ENCODE measurements around the gene UGT1A8.

The UGT1A8 gene

DNA sequence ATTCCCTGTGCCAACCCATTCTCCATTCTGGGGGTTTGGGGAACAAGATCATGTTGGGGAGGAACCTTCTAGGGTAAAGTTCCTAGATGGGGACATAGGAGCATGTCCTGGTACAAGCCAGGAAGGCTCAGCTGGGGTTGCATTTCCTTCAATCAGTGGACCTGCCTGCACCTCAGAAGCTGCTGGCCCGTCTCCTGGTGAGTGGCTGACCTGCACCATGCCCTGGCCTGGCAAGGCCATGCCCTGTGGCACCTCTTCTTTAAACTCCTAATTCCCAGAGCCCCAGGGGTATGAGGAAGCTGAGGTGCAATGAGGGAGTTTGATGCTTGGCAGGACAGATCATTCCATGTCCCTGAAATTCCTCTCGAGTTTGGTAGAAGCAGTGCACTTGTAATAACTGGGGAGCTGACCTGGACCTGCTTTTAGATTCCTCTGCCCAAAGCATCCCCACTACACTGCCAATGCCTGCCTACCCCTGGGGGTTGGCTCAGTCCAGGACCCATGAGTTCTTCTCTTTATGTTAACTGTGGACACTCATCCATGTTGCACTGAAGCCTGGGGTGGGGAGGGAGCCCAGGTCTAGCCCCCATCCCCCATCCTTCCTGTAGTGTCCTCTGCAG is 186.0 kb downstream of the UGT1A8 start:
- no peak for DNase-seq

DNA sequence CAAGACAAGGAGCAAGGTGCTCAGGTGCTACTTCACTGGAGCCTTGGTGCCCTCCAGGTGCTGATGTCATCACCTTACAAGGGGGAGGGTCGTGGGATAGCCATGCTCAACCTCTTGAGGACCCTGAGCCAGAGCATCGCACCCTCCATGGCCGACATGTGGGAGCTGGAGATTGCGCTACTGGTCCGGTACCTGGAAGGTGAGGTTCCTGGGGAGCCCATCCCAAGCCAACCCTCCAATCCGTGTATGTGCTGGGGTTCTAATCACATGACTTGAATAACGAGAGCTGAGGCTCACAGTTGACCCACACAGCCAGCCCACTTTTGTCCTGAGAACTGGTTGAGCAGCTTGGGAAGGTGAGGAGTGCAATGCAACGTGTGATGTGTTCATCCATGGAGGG is 186.6 kb downstream of the UGT1A8 start:
- DNase-seq, result no peak

DNA sequence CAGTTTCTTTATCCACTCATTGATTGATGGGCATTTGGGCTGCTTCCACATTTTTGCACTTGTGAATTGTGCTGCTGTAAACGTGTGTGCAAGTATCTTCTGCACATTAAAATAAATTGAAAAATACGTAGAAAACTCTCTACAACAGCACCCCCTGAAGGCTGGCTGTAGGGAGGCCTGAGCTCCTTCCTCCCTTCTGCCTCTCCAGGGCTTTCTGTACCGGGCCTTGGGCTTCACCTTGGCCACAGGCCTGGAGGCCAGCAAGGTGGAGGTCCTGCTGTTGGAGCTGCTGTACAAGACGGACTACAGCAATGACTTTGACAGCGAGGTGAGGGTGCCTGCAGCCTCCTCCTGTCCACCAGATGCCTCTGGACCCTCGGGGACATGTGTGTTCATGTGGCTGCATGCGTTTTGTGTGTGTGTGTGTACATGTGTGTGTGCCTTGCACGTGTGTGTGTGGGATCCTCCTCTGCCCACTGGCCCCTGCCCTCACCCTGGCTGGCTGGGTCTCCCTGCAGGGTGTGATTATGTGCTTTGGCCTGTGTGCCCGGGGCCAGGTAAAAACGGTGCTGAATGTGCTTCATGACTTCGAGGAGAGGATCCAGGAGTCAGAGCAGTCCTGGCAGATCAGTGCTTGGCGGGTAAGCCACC is 189.9 kb downstream of the UGT1A8 start:
- no peak for DNase-seq

DNA sequence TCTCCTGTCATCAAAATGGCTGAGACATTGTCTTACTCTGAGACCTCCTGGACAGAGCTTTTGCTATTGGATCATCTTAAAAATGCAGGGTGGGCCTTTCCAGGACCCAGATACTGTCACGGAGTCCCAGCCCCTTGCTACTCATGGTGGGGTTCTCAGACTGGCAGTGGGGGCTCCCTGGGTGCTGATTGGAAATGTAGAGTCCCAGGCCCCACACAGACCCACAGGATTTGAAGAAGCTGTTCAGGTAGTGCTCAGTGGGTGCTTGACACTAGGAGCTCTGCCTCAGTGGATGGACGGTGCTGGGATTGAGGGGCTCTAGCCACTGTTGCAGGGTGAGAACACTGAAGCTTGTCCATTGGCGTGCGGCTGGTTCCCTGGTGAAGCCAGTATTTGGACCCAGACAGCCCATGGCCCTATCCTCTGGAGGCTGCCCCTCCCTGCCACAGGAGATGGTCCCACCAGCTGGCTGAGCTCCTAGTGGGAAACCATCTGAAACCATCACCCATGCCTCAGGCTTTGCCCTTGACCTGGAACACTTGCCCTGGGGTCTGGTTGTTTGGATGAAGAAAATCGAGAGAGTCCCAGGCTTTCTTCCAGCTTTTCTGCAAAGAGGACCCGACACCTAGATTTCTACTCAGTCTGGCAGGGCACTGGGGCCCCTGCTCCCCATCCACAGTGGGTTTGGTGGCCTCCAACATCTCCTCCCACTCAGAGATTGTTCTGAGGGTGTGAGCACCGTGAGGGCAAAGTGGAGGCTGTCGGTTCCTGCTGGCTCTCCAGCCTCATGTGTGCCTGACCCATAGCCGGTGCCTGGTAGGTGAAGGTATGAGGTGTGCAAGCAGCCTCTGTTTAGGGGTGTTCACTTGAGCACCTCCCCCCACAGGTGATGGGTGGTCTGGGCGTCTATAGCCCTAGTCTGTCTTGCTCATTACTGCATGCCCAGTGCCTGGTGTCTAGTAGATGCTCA is 190.8 kb downstream of the UGT1A8 start:
- DNase-seq, result no peak

DNA sequence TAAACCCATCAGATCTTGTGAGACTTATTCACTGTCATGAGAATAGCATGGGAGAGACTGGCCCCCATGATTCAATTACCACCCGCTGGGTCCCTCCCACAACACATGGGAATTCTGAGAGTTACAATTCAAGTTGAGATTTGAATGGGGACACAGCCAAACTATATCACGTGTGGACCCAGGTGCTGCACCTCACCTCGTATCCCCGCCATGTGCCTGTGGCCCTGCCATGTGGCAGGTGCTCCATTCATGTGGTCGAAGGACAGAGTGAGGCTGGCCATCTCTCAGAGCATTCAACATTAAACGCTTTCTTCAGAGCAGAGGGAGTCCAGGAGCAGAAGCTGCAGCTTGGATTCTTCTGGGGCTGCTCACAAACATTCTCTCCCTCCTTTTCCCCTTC is 193.0 kb downstream of the UGT1A8 start:
- DNase-seq, result no peak

DNA sequence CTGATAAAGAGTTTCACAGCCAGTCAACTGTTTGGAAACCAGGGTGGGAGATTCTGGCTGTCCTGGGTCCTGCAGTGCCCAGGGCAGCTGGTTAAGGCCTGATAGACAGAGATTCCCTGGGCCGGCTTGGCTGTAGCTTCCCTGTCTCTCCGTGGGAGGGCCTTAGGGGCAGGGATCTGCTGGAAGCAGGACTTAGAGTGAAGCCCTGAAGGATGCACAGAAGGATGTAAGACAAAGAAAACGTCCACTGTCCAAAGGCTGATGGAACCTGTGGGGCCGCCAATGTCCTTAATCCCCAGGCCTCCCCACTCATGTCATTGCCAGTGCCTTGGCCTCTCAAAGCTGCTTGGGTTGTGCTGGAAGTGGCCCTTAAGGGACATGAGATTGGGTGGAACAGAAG is 193.7 kb downstream of the UGT1A8 start:
- no peak for DNase-seq

DNA sequence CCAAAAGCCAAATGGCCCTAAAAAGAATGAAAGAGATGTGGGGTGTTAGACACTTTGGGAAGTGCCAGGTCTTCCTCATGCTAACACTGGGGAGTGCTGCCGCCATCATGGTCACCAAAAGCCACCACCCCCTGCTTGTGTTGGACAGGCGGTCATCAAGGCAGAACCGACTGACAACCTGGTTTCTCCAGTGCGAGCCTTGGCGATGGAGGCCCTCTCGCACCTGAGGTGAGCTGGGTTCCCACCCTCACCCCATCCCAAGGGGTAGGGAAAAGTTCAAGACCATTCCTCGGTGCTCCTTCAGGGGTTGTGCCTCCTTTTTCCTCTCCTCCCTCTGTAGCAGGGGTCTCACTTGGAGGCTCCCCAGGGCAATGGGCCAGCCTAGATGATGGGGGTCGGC is 194.3 kb downstream of the UGT1A8 start:
- no peak for DNase-seq

DNA sequence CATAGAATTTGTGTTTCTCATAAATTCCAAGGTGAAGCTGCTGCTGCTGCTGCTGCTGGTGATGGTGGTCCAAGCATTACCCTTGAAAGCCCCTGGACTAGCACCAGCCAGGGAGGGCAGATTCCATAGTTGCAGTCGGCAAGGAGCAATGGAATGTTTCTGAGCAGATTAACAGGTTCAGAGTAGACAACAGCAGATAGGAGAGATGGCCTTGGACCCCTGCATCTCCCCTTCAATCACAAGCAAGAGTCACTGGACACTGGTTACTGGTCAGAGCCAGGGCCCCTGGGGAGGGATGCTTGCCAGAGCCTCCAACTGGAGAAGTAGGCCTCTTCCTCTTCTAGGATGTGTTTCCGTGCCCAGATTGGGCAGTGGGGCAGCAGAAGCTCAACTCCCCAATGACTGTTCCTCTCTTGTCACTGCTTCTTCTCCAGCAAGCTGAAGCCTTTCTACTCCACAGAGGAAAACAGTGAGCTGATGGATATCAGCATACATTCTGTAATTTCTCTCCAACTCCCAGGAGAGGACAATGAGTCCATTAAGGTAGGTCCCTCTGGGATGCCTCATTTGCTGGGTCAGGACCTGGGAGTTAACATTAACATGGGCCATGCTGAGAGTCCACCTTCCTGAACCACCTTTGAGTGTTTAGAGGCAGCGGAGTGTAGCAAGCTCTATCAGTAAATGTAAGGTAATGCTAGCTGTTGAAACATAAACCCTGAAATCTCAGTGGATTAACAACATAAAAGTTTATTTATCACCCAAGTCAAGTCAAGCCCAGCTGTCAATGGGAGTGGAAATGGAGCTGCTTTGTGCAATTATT is 196.0 kb downstream of the UGT1A8 start:
- no peak for DNase-seq

DNA sequence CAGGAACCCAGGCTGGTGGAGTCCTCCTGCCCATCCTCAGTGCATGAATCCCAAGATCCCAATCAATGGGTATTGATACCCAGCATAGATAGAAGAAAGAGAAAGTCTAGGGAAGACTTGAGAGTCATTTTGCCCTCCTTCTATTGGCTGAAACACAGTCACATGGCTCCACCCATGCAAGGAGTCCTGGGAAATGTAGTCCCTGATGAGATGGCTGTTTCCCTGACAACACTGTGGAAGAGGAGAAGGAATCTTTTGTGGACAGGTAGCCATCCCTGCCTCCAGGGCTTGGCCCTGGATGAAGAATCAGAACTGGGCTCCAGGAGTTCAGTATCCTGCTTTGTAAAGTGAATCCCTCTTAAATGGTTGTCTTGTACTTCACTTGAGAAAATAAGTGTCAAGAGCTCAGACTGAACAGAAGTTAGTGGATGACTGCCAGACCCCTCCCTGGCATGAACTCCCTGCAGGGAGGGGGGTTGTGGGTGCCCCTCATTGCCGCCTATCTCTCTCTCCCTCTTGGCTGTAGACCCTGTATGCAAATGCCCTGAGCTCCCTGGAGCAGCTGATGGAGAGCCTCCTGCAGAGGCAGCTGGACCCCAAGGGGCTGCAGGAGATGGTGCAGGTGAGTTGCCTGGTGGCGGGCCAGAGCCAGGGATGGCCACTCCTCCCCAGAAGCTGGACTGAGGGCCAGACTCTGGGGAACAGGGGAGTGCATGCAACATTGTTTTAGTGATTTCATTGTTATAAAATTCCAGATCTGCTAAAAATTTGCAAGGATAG is 196.8 kb downstream of the UGT1A8 start:
- DNase-seq, result no peak

DNA sequence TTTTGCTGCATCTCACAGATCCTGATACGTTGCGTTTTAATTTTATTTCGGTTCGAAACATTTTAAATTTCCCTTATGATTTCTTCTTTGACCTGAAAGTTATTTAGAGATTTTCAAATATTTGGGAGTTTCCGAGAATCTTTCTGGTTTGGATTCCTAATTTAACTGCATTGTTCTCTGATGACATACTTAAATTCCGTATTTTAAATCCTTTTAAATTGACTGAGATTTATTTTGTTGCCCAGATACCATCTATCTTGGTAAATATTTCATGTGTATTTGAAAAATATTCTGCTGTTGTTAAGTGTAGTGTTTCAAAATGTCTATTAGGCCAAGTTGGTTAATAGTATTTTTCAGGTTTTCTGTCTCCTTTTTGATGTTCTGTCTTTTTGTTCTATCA is 198.4 kb downstream of the UGT1A8 start:
- no peak for DNase-seq

DNA sequence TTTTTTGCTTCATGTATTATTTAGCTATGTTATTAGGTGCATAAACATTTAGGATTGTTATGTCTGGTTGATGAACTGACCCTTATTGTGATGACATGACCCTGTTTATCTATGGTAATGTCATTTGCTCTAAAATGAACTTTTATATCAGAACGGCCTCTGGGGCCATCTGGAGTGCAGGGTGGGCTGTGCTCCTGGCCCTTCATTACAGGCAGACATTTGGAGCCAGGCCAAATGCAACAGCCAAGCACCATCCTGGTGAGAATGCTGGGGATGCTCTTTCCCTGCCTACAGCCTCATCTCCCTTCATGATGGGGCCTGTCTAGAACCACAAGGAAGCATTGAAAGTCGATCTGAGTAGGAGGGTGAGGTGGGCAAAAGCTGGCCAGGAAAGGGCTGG is 198.9 kb downstream of the UGT1A8 start:
- DNase-seq, result no peak

DNA sequence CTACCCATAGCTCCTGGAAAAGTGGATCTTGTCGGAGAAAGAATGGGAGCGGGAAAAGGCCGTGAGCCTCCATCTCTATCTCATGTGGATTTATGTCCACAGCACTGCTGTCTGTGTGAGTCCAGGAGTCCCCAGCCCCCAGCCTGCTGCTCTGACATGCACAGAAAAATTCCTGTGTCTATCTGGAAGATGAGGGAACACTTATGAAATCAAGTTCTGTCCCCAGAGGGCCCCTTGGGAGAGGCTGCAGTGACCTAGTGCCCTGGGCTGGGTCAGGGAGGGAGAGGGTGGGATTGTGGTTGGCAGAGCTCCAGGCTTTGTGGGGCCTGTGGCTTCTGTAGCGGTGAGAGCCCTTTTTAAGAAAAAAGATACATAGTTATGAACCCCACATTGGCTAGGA is 199.3 kb downstream of the UGT1A8 start:
- DNase-seq, result no peak

DNA sequence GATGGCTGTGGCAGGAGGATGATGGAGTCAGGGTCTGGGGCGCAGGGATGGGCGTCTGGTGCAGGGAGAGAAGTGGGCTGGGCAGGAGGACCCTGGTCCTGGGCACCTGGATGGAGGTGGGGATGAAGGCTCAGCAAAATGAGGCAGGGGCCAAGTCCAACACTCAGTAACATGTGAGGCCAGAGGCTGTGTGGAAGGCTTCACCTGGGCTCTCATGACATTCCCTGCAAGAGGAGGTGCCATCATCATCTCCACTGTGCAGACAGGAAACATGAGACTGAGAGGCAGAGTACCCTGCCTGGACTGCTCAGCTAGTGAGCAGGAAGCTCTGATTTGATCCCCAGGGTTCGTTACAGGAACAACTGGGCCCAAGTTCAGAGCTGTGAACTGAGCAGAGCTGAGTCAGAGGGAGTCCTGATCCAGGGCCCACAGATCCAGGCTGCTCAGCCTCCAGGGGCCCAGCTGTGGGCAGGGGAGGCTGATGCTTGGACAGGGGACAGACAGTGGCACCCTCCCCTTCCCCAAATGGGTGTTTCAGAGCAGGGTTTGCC is 200.0 kb downstream of the UGT1A8 start:
- DNase-seq, result no peak

DNA sequence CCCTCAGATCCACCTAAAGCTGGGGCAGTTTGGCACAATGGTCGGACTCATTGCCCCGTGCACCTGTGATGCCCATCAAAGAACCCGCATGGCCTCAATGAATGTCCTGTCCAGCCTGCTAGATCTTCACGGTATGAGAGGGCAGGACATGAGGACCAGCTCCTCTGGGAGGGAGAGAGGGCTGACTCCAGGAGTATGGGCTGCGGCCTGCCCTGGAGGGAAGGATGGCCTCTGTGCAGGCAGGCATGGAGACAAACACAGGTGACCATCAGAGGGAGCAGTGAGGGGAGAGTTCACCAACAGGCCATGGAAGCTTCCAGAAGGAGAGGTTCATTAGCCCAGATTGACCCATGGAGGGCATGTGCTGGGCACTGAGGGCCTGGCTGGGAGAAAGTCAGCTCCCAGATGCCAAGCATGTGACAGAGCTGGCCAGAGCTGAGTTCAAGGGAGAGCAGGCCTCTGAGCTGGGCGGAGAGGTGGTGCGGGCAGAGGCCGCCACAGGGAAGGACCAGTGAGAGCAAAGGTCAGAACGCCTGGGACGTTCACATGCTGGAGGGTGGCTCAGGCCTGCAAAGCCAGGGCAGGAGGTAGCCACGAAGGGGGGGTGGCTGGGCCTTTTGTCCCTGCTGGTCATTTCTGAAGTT is 200.7 kb downstream of the UGT1A8 start:
- no peak for DNase-seq

DNA sequence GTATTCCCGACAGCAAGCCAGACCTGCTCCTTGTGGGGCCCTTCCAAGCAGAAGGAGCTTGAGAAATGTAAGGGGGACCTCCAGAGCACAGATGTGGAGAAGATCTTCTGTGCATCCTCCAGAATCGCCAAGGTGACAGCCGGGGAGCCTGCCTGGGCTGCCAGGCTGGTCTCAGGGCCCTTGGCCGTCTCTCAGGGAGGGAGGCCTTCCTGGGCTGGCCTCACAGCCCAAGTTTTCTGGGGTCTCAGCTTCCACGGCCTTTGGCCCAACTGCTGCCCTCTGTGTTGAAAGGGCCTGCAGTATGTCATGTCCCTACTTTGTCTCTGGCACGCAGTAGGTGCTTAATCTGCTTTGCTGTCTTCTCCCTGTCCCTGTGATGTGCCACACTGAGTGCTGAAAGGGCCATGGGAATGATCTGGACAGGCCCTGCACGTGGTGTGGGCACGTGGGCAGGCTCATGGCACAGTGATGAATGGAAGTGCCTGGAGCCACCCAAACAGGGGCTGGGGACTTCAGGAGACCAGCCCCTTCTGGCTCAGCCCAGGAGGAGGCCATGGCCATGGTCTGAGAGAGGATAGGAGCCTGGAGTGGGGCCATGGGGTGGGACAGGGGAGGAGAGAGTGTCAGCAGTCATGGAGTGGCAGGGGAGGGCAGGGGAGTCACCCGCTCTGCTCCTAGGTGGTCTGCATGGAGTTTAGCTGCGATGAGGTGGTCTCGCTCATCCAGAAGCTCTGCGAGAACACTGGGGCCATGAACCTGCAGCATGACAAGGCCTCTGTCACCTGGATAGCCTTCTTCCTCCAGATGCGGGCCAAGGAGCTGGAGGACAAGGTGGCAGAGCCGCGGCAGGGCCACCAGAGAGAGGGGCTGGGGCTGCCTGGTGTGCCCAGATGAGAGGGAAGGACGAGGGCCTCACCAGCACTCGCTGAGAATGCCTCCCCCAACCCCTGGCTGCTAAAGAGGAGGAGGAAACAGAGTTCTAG is 201.5 kb downstream of the UGT1A8 start:
- no peak for DNase-seq

DNA sequence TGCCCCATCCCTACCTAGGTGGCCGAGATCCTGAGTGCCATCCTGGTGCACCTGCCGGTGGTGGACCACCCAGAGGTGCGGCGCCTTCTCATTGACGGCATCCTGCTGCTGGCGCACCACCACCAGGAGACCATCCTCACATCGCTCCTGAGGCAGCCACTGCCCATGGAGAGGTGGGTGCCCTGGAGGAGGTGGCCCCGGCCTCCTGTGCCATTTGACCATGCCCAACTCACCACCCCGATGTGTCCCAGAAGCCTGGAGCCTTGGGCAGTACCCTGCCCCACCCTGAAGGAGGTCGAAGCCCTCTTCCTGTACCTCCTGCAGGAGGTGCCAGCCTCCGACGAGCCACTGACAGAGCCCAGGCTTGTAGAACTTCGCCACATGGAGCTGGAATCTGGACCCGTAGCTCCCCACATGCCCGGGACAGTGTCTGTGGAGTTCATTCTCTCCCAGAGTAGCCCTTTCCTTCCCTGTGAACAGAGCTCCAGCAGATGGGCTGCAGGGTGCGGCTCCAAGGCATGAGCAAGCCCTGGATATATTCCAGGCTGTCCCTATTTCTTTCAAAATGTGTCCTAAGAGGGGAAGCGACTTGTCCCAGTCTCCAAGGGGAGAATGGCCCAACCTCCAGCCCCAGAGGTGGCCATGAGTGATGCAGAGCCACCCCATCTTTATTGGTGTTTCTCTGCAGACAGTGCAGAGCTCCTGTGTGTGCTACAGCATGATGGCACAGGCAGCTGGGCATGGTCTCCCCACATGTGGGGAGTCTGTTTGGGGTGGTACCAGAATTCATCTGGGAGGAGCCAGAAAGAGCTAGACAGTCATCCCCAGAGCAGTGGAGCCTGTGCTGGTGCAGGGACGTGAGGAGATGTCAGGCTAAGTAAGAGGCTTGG is 202.7 kb downstream of the UGT1A8 start:
- DNase-seq, result no peak

DNA sequence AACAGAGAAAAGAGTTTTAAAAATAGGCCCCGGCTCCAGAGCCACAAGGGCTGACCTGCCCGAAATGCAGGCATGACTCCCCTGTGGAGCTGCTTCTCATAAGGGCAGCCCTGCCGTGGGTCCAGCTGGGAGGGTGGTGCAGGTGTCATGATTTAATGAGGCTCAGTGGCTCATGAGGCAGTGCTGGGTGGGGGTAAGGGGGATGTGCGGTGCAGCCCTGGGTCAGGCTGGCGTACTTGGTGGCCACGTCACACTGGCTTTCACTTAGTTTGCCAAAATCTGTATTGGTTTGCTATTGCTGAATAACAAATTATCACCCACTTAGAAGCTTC is 203.3 kb downstream of the UGT1A8 start:
- no peak for DNase-seq

DNA sequence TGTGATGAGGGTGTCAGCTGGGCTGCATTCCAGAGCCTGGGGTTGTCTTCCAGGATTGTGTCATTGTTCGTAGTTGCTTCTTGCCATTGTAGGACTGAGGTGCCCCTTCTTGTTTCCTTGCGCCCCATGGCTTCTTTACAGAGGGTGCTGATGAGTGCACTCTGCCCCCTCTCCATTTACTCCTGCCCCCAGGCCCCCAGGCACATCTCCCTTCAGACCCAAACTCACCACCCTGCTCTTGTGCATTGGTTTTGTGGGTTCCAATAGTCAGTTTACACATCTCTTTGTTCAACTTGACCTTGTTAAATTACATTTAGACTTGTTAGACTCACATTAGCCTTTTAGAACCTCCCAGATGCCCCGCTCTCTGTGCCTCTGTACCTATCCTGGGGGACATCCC is 203.8 kb downstream of the UGT1A8 start:
- no peak for DNase-seq

DNA sequence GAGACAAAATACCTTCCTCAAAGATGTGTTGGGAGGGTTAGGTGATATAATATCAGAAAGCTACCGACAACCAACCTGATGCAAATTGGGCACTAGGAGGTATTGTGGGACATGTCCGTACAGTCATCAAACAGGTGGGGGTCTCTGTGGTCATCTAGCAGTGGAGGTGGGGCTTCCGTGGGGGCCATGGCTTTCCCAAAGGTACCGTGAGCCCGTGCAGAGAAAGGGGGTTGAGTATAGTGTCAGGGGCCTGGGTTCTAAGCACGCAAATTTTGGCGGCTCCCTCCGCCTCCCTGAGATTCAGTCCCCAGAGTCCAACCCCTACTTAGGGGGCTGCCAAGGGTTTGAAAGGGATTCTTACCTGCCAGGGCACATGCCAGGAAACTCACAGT is 204.3 kb downstream of the UGT1A8 start:
- DNase-seq, result no peak
